ENCODE data around the gene PTGER4.

Gene PTGER4

DNA sequence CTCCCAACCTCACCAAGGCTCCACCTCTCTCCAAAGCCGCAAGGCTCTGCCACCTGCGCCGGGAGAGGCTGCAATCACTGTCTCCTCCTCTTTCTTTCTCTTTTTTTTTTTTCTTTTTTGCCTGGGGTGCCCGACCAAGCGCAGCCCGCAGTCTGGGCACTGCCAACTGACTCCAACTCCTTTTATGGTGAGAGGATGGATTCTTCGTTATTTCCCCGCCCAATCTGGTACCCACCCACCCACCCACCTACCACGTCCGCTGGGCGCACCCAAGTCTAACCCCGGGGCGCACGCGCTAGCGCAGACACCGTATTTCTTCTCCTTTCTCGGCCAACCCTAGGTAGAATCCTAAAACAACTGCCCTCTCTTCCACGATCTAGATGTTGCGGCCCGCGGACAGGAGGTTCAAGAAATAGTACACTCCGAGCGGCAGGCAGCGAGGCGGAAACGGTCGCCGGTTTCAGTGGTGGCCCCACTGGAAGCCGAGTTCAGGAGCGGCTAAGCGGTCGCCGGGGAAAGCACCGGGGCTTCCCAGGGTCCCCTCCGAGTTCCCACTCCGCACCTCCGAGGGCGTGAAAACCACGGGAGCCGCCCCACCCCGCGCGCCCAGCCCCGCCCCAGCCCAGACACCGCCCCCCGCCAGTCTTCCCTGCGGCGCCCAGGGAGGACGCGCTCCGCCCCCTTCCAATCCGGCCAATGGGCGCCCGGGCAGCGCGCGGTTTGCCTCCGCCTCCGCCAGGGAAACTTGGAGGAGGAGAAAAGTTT is 385 bp upstream of the PTGER4 start:
- Mint-ChIP-seq H3K36me3 (peaks cover 59% of the 10 kb centered on the region), H3K4me1 (peaks cover 47% of the 10 kb centered on the region), H3K27ac (peak overlapping the region; percentile 99)

DNA sequence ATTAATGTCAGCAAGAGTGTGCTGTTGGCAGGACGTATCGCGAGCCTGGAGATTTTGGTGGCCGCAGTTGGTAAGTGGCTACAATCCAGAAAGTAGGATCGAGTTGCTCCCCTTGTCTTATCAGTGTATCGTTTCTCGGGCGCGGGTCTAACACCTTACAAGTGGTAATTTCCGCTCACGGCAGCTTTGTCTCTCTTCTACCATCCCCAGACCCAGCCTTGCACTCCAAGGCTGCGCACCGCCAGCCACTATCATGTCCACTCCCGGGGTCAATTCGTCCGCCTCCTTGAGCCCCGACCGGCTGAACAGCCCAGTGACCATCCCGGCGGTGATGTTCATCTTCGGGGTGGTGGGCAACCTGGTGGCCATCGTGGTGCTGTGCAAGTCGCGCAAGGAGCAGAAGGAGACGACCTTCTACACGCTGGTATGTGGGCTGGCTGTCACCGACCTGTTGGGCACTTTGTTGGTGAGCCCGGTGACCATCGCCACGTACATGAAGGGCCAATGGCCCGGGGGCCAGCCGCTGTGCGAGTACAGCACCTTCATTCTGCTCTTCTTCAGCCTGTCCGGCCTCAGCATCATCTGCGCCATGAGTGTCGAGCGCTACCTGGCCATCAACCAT is 1.1 kb downstream of the PTGER4 start:
- peak overlapping the region; percentile 99 for H3K4me3 Mint-ChIP-seq
- no peaks in the 10 kb centered on the region for H3K9me3 Mint-ChIP-seq
- peaks cover 33% of the 10 kb centered on the region for H3K4me1 Mint-ChIP-seq
- DNase-seq (ENCODE audit: low spot score in 2 of 2) = peak; percentile 34 to 78
- no peak for ATAC-seq
- peak overlapping the region; percentile 99 for H3K27ac Mint-ChIP-seq
- H3K36me3 Mint-ChIP-seq = peaks cover 74% of the 10 kb centered on the region

More for the DNA sequence above, 385 bp upstream of the PTGER4 start:
- ATAC-seq (peak; percentile 76), DNase-seq (ENCODE audit: low spot score in 2 of 2) (peak; percentile 85 to 97)
- H3K9me3 Mint-ChIP-seq = no peaks in the 10 kb centered on the region
- H3K4me3 Mint-ChIP-seq = peak overlapping the region; percentile 99

DNA sequence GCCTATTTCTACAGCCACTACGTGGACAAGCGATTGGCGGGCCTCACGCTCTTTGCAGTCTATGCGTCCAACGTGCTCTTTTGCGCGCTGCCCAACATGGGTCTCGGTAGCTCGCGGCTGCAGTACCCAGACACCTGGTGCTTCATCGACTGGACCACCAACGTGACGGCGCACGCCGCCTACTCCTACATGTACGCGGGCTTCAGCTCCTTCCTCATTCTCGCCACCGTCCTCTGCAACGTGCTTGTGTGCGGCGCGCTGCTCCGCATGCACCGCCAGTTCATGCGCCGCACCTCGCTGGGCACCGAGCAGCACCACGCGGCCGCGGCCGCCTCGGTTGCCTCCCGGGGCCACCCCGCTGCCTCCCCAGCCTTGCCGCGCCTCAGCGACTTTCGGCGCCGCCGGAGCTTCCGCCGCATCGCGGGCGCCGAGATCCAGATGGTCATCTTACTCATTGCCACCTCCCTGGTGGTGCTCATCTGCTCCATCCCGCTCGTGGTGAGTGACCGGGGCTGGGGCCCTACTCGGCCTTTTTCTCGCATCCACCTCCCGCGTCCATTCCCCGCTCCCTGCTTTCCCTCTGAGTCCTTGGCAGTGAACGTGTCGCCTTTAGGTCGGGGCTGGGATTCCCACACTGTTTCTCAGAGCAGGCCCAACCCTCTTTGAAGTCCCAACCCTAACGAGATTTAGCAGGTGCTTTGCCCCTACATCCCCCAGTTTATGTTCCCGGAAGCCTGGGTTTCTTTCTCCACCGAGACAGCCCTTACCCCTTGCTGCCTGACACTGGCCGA is 1.8 kb downstream of the PTGER4 start:
- Mint-ChIP-seq H3K9me3 (no peaks in the 10 kb centered on the region), H3K4me1 (peaks cover 31% of the 10 kb centered on the region), H3K36me3 (peaks cover 81% of the 10 kb centered on the region), H3K27ac (peak overlapping the region; percentile 99), H3K4me3 (peak overlapping the region; percentile 99)
- ATAC-seq (peak; percentile 0), DNase-seq (ENCODE audit: low spot score in 2 of 2) (peak; percentile 38 to 83)

DNA sequence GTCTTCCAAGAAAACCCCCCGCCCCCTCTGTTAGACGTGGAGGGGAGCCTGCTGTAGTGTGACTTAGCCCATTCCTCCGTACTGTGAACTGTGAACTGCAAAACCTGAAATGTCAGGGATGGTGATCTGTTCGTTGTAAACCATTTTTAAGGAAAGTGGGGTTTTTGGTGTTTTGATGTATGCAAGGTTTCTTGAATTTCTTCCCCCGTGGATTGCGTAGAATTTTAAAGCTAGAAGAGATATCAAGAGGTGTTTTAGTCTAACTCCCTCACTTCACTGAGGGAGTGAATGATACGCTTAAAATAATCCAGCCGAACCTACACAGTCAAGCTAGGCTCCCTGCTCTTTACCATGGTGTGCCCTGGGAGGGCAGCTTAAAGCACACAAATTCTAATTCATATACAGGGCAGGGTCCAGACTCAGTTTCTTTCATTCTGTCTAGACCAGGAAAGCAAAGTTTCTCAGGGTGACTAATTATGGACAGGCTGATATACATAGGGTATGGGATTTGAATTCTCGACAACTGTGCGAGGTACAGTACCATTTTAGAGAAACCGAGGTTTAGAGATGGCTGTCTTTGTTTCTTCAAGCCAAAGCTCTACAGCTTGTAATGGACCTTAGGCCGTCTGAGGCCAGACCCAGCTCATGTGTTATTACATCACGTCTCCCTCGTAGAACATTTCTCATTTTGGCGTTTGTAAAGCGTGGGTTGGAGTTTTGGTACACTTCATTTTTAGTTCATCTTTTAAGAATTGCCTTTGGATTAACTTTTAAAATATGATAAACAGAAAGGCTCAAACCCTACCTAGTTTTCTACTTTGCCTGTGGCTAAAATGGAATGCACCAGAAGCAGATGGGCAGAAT is 2.7 kb downstream of the PTGER4 start:
- DNase-seq (ENCODE audit: low spot score in 2 of 2) = no peak
- peak overlapping the region; percentile 99 for H3K27ac Mint-ChIP-seq
- H3K4me3 Mint-ChIP-seq = peak overlapping the region; percentile 99
- H3K9me3 Mint-ChIP-seq = no peaks in the 10 kb centered on the region
- peaks cover 26% of the 10 kb centered on the region for H3K4me1 Mint-ChIP-seq
- peaks cover 89% of the 10 kb centered on the region for H3K36me3 Mint-ChIP-seq
- no peak for ATAC-seq

DNA sequence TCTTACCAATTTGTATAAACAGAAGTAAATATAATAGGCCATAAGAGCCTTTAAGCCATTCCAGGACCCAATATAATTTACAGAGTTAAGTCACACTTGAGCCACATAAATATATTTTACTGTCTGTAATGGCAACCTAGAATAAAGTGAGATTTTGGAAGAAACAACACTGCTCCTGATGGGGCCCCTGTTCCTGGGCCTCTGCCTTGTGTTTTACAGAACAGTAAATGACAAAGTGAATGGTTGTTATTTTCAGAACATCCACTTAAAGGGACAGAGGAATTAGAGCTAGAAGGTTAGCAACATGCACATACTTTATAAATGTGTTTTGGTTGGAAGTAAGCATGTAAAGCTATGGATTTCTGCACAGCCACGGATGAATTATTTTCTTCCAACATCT is 3.6 kb downstream of the PTGER4 start:
- peak overlapping the region; percentile 99 for H3K27ac Mint-ChIP-seq
- ATAC-seq (no peak), DNase-seq (ENCODE audit: low spot score in 2 of 2) (no peak)
- peaks cover 30% of the 10 kb centered on the region for H3K4me1 Mint-ChIP-seq
- peak overlapping the region; percentile 99 for H3K4me3 Mint-ChIP-seq
- no peaks in the 10 kb centered on the region for H3K9me3 Mint-ChIP-seq
- peaks cover 98% of the 10 kb centered on the region for H3K36me3 Mint-ChIP-seq

DNA sequence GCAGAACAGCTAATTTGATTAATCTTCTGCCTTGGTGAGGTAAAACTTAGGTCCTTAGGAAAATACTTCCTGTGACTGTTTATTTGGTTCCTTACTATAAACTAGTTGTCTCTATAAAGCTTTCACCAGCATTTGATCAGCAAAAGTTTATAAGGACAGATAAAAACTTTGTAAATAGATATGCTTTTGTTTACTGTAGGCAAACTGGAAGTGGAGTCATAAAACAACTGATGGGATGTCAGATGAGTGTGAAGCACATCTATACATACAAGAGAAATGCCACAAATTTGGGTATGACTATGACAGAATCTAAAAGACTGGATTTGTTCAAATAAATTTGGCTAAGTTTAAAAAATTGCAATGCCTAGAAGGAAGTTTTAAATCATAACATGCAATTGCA is 5.5 kb downstream of the PTGER4 start:
- ATAC-seq (peak; percentile 43), DNase-seq (ENCODE audit: low spot score in 2 of 2) (no peak)
- Mint-ChIP-seq H3K4me1 (peaks cover 37% of the 10 kb centered on the region), H3K36me3 (peaks cover 100% of the 10 kb centered on the region), H3K4me3 (peak overlapping the region; percentile 99), H3K27ac (peak overlapping the region; percentile 99), H3K9me3 (no peaks in the 10 kb centered on the region)

DNA sequence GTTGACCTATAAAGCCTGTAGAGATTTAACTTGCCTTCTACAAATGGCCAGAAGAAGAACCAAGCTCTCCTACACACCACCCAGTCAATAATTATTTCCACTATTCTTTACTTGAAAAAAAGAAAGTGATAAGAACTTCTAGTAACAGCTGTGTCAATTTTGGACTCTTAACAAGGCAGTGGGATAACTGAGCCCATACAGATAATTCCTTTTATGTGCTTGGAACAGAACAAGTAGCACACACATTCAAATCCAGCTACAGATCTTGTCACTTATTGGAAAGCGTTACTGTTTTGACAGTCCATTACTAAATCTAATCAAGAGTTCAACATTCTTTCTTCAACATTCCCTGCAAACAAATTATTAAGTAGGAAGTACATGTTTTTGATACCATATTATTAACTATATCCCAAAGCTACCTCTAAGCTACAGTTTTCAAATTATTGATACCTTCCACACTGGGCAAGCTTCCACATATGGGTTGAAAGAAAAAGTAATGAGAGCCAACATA is 6.3 kb downstream of the PTGER4 start:
- Mint-ChIP-seq H3K27ac (peak overlapping the region; percentile 99), H3K4me1 (peaks cover 45% of the 10 kb centered on the region), H3K36me3 (peaks cover 100% of the 10 kb centered on the region), H3K4me3 (peak overlapping the region; percentile 99), H3K9me3 (no peaks in the 10 kb centered on the region)
- DNase-seq (ENCODE audit: low spot score in 2 of 2) (no peak), ATAC-seq (no peak)

DNA sequence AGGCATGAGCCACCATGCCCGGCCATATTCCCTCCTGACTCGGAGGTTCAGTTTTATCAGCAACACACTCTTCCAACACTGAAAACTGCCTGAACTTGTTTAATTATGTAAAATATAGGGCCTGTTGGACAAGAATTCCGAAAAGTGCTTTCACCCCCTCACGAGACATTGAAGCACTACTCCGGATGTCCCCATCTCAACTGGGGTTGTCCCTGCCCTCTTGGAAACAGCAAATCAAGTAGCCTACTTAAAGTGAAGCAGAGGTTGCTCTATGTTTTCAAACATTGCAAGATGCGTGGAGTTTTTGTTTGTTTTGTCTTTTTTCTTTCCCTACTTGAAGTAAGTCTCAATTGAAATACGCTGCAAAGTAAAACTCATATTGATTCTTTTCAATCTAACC is 7.6 kb downstream of the PTGER4 start:
- H3K27ac Mint-ChIP-seq = peak overlapping the region; percentile 99
- peaks cover 100% of the 10 kb centered on the region for H3K36me3 Mint-ChIP-seq
- ATAC-seq = no peak
- peak overlapping the region; percentile 99 for H3K4me3 Mint-ChIP-seq
- H3K4me1 Mint-ChIP-seq = peaks cover 53% of the 10 kb centered on the region
- no peaks in the 10 kb centered on the region for H3K9me3 Mint-ChIP-seq
- no peak for DNase-seq (ENCODE audit: low spot score in 2 of 2)

DNA sequence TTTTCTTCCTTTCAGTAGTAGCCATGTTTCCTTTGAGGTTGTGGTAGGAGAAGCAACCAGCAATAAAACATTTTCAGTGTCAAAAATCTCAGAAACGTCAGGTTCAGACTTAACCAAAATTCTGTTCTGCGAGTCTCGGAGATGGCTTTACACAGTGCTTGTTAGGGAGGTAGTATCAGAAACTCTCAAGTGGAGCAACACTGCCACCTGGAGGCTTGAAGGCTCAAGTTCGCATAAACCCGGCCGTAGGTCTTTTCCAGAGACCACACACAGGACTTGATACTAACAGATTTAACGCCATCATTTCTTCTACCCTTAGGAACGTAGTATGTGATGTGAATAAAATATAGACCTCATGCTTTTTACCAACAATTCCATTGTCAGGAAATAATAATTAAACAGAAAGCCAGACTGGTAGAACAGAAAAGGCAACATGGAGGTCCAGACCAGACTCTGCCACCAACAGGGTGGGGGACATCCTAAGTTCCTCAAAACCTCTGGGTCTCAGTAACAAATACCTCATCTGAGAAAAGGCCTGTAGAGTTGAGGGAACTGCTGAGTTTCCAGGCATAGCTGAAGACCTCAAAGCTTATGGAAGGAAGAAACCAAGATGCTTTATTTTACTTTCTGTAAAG is 8.5 kb downstream of the PTGER4 start:
- peak; percentile 80 for ATAC-seq
- Mint-ChIP-seq H3K27ac (peak overlapping the region; percentile 99), H3K36me3 (peaks cover 100% of the 10 kb centered on the region), H3K9me3 (no peaks in the 10 kb centered on the region), H3K4me3 (peak overlapping the region; percentile 99), H3K4me1 (peaks cover 55% of the 10 kb centered on the region)
- peak; percentile 72 to 91 for DNase-seq (ENCODE audit: low spot score in 2 of 2)

DNA sequence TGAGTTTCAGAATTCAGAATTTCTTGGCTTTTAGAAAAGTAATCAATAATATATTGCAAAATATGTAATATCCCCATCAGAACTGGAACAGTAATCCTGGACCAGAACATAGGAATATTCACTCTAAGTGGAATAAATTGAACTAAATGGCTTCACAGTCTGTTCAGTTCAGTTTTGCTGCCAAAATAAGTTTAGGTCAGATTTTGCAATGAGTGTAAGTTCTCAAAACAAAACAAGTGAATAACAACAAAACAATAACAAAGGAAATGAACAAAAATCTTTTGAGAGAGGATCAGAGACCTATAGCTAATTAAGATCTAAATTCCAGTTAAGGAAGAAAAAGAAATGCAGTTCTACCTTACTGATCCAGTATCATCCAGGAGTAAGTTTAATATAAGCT is 9.3 kb downstream of the PTGER4 start:
- Mint-ChIP-seq H3K27ac (peak overlapping the region; percentile 99), H3K9me3 (no peaks in the 10 kb centered on the region), H3K4me1 (peaks cover 55% of the 10 kb centered on the region), H3K36me3 (peaks cover 100% of the 10 kb centered on the region), H3K4me3 (peak overlapping the region; percentile 99)
- DNase-seq (ENCODE audit: low spot score in 2 of 2) (no peak), ATAC-seq (no peak)

DNA sequence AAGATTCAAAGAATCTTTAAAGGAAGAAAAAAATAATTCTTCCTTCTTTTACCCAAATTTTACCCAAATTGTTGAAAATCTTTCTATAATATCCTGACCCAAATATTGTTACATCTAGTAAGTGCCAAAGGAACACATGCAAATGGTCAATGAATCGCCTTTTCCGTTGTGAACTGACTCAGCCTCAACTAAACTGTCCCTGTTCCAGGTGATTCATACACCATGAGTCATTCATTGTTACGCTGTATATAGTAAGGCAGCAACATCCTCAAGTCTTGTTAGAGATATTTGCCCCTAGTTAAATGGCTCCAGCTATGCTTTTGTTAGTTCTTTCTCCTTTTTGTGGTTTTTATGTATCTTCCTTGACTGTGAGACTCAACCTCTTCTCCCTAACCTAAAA is 9.7 kb downstream of the PTGER4 start:
- H3K9me3 Mint-ChIP-seq = no peaks in the 10 kb centered on the region
- H3K27ac Mint-ChIP-seq = peak overlapping the region; percentile 99
- H3K4me3 Mint-ChIP-seq = peak overlapping the region; percentile 99
- DNase-seq (ENCODE audit: low spot score in 2 of 2) (no peak), ATAC-seq (peak; percentile 90)
- H3K36me3 Mint-ChIP-seq = peaks cover 100% of the 10 kb centered on the region
- peaks cover 55% of the 10 kb centered on the region for H3K4me1 Mint-ChIP-seq

DNA sequence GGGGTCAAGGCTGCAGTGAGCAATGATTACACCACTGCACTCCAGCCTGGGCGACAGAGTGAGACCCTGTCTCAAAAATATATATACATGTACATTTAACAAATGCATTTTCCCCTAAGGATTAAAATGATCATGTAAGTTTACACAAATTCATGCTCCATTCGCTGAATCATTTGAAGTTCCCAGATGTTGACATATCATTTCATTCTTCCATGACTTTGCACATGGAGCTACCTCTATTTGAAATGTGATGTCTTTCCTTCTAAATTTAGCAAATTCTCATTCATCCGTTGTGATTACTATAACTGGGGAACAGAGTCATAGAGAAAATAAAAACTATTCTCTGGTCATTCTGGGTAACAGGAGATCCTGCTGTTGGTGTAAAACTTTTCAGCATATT is 10.6 kb downstream of the PTGER4 start:
- no peak for DNase-seq (ENCODE audit: low spot score in 2 of 2)
- ATAC-seq = no peak
- H3K36me3 Mint-ChIP-seq = peaks cover 100% of the 10 kb centered on the region
- no peaks in the 10 kb centered on the region for H3K9me3 Mint-ChIP-seq
- peaks cover 55% of the 10 kb centered on the region for H3K4me1 Mint-ChIP-seq
- peak overlapping the region; percentile 99 for H3K4me3 Mint-ChIP-seq
- H3K27ac Mint-ChIP-seq = peak overlapping the region; percentile 80

DNA sequence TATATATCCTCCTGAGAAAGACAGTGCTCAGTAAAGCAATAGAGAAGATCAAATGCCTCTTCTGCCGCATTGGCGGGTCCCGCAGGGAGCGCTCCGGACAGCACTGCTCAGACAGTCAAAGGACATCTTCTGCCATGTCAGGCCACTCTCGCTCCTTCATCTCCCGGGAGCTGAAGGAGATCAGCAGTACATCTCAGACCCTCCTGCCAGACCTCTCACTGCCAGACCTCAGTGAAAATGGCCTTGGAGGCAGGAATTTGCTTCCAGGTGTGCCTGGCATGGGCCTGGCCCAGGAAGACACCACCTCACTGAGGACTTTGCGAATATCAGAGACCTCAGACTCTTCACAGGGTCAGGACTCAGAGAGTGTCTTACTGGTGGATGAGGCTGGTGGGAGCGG is 12.2 kb downstream of the PTGER4 start:
- H3K4me1 Mint-ChIP-seq = peaks cover 58% of the 10 kb centered on the region
- no peak overlapping the region for H3K4me3 Mint-ChIP-seq

DNA sequence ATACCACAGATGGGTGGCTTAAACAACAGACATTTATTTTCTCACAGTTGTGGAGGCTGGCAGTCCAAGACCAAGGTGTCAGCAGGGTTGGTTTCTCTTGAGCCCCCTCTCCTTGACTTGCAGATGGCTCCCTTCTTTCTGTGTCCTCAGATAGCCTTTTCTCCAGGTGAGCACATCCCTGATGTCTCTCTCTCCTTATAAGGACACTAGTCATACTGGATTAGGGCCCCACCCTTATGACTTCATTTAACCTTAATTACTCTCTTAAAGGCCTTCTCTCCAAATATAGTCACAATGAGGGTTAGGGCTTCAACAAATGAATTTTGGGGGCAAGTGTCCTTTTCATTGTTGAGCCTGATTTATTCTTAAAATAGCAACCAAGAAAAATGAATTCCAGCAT is 14.7 kb downstream of the PTGER4 start:
- H3K36me3 Mint-ChIP-seq = peaks cover 99% of the 10 kb centered on the region
- DNase-seq (ENCODE audit: low spot score in 2 of 2) (no peak), ATAC-seq (no peak)
- no peak overlapping the region for H3K4me3 Mint-ChIP-seq
- H3K9me3 Mint-ChIP-seq = no peaks in the 10 kb centered on the region
- H3K27ac Mint-ChIP-seq = no peak overlapping the region
- peaks cover 35% of the 10 kb centered on the region for H3K4me1 Mint-ChIP-seq

More for the DNA sequence above, 12.2 kb downstream of the PTGER4 start:
- Mint-ChIP-seq H3K36me3 (peaks cover 100% of the 10 kb centered on the region), H3K27ac (peak overlapping the region; percentile 80), H3K9me3 (no peaks in the 10 kb centered on the region)
- DNase-seq (ENCODE audit: low spot score in 2 of 2) (no peak), ATAC-seq (no peak)

Measured in stimulated activated effector memory CD8-positive, alpha-beta T cell treated with anti-CD3 and anti-CD28 coated beads, Interleukin-12 subunit alpha, Interleukin-12 subunit beta, amount 100 ng/mL, for 72 hours (primary cell).